GM23338 (cell line): ENCODE data around the gene ALDH1B1. TPM values are rescaled to one million over a fixed set of nuclear protein-coding genes. Genes with fewer than 3 reads are reported as not detected.

Experiments
- ETS1 ChIP-seq: IDR thresholded peaks from 2 replicates; pipeline ENCODE4 v1.6.1; 2016; ENCODE audit warnings: antibody characterized with exemption
- EZH2 ChIP-seq: fragments of 200-600 bp; sonication (generic); IDR thresholded peaks from one replicate; pipeline ENCODE4 v1.8.0; 2017; ENCODE audit warnings: antibody characterized with exemption, mild to moderate bottlenecking, low read depth; ENCODE audit not compliant: unreplicated experiment
- REST ChIP-seq: IDR thresholded peaks from one replicate; pipeline ENCODE4 v1.6.1; 2018; ENCODE audit warnings: antibody characterized with exemption; ENCODE audit not compliant: unreplicated experiment
- ZNF462 ChIP-seq: fragments of 250-450 bp; sonication (Bioruptor Pico); IDR thresholded peaks from 2 replicates; pipeline ENCODE4 v1.5.0; 2020; ENCODE audit warnings: mild to moderate bottlenecking, moderate library complexity
- polyA plus RNA-seq: library from polyadenylated mRNA; unstranded; fragments of >200 nt; fragmentation: Nextera tagmentation; extraction: Ambion mirVana; gene quantifications from 2 replicates; pipeline ENCODE4 v1.2.1, GENCODE V29; 2016
- total RNA-seq: library from RNA; depleted of rRNA; stranded (reverse); fragments of >200 nt; shearing (Covaris generic); gene quantifications from 2 replicates; pipeline ENCODE4 v1.2.3, GENCODE V29; 2014

The ALDH1B1 gene
- total and polyA plus RNA-seq, 2 experiments from 2014 or later, result 37.5 to 74.8 TPM

GRCh38 chr9:38386319-38386895 is 6.1 kb upstream of the ALDH1B1 start (continued):
- TF ChIP-seq ZNF462 (CRISPR knock-in tag) (no peak), ETS1 (no peak), EZH2 (no peak), REST (no peak)
